Measurements from ENCODE around the gene CCDC148.

DNA sequence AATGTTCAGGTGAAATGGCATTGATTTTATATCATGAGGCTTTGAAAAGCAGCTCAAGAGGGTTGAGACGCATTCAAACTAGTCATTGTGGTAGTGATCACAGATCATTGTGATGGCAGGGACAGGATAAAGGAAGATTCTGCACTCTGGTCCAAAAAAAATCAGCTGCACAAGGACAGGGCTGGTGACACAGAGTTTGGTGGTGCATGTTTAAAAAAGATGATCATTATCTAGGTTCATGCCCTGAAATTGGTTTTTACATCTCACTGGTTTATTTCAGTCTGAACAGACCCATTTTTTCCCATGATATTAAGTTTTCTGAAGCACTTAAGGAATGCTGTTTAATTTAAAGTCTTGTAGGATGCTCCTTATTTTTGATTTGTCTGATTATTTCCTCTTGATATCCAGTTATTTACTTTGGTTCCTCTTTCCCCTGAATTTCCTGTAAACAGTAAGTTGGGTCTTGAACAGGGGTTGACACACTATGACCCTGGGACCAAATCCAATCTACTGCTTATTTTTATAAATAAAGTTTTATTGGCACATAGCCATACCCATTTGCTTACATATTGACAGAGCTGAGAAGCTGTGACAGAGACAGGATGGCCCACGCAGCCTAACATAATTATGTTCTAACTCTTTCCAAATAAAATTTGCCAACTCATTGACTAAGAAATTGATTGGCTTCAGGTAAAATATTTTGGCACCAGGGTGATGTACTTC is 256.5 kb downstream of the CCDC148 start:
- TF ChIP-seq, protein P1, sequence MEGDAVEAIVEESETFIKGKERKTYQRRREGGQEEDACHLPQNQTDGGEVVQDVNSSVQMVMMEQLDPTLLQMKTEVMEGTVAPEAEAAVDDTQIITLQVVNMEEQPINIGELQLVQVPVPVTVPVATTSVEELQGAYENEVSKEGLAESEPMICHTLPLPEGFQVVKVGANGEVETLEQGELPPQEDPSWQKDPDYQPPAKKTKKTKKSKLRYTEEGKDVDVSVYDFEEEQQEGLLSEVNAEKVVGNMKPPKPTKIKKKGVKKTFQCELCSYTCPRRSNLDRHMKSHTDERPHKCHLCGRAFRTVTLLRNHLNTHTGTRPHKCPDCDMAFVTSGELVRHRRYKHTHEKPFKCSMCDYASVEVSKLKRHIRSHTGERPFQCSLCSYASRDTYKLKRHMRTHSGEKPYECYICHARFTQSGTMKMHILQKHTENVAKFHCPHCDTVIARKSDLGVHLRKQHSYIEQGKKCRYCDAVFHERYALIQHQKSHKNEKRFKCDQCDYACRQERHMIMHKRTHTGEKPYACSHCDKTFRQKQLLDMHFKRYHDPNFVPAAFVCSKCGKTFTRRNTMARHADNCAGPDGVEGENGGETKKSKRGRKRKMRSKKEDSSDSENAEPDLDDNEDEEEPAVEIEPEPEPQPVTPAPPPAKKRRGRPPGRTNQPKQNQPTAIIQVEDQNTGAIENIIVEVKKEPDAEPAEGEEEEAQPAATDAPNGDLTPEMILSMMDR (IDR thresholded peaks at IDR 0.05; ENCODE audit: insufficient read depth, low read length): no peak
- TF ChIP-seq, protein P2, sequence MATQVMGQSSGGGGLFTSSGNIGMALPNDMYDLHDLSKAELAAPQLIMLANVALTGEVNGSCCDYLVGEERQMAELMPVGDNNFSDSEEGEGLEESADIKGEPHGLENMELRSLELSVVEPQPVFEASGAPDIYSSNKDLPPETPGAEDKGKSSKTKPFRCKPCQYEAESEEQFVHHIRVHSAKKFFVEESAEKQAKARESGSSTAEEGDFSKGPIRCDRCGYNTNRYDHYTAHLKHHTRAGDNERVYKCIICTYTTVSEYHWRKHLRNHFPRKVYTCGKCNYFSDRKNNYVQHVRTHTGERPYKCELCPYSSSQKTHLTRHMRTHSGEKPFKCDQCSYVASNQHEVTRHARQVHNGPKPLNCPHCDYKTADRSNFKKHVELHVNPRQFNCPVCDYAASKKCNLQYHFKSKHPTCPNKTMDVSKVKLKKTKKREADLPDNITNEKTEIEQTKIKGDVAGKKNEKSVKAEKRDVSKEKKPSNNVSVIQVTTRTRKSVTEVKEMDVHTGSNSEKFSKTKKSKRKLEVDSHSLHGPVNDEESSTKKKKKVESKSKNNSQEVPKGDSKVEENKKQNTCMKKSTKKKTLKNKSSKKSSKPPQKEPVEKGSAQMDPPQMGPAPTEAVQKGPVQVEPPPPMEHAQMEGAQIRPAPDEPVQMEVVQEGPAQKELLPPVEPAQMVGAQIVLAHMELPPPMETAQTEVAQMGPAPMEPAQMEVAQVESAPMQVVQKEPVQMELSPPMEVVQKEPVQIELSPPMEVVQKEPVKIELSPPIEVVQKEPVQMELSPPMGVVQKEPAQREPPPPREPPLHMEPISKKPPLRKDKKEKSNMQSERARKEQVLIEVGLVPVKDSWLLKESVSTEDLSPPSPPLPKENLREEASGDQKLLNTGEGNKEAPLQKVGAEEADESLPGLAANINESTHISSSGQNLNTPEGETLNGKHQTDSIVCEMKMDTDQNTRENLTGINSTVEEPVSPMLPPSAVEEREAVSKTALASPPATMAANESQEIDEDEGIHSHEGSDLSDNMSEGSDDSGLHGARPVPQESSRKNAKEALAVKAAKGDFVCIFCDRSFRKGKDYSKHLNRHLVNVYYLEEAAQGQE (IDR thresholded peaks at IDR 0.05; ENCODE audit: insufficient replicate concordance, low read depth): no peak
- TF ChIP-seq SPI1 (IDR thresholded peaks at IDR 0.05; ENCODE audit: borderline replicate concordance, low read depth) (no peak), POLR2AphosphoS5 (IDR thresholded peaks at IDR 0.05; ENCODE audit: low read depth) (no peak)

Measured in HL-60 (cell line).